HG02884 (cell line): ENCODE results near the gene DNAJC18.

ENCODE experiments used
- ATAC-seq: cut with Tn5 transposase; IDR thresholded peaks from one replicate; pipeline ENCODE4 v1.9.1; 2021; ENCODE audit warnings: mild to moderate bottlenecking, moderate library complexity; ENCODE audit not compliant: unreplicated experiment

The DNAJC18 gene

DNA sequence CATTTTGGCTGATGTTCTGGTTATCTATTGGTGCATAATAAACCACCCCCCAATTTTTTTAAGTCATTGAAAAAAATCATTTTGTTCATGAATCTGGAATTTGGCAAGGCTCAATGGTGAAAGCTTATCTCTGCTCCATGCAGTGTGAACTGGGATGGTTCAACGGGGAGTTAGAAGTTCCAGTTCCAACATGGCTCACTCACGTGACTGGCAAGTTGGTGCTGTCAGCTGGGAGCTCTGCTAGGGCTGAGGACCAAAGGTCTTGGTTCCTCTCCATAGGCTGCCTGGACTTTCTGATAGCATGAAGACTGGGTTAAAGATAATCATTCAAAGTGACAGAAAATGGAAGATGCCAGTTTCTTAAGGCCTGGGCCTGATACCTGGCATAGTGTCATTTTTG is 32.4 kb downstream of the DNAJC18 start:
- no peak for ATAC-seq

- ATAC-seq, result no peak
Measured at GRCh38 chr5:139404484-139404840, 34.9 kb downstream of the DNAJC18 start.

DNA sequence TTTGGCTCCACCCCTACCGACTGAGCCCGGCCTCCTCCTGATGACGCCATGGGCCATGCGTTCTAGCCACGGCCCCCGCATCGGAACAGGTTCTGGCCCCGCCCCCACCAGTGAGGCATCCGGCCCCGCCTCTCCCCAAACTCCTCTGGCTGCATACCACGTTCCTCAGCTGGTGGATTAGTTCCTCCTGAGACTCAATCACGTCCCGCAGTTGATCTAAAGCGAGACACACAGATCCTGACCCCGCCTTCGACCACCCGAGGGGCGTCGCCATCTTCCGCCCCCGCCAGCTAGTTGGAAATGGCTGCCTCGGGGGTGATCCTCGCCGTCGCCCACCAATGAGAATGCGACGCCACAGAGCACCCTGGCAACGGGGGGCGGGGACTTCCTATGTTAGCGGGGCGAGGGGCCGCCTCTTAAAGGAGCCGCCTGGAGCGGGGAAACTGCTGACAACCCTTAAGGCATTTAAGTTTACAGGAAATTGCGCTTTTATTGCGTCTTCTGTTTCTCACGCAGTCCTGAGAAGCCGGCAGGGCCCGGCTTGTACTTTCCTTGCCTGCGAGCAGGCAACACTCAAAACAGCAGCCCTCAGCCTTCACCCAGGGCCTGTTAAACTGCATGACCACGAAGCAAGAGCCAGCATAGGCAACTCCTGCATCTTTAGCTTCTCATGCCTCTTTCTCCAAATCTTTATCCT is 35.4 kb downstream of the DNAJC18 start, which contains the start of gene SPATA24:
TSS of gene SPATA24 (minus strand) at position 303 of the 697 bp plus-strand sequence. CDS start at position 274, 29 bp downstream.
- peak; percentile 78 for ATAC-seq

- ATAC-seq, result peak; percentile 3
Measured at GRCh38 chr5:139403418-139403786, 35.9 kb downstream of the DNAJC18 start.

DNA sequence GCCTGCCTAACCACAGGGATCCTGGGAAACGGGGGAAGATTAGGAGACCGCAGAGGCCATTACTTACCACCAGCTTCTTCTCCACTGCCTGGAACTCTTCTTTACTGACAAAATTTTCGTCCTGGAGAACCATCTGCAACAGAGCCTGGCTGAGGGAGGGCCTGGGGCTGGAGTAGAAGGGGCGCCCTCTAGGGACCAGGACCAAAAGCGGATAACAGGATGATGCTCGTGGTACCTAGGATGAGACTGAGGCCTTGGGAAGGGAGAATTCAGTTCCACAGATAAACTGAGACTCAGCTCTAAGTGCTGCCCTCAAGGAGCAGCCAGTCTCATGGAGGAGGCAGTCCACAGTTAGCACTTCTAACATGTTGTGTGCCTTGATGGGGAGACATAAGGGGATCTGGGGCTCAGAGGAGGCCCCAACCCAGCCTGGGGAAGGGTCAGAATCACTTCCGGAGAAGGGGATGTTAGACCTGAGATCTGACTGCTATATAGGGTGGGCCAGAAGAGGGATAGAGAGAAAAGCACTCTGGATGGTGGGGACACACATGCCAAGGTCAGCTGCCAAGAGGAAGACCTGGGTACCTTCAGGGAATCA is 36.7 kb downstream of the DNAJC18 start:
- no peak for ATAC-seq

GRCh38 chr5:139401546-139401945 is 37.8 kb downstream of the DNAJC18 start:
- no peak for ATAC-seq

DNA sequence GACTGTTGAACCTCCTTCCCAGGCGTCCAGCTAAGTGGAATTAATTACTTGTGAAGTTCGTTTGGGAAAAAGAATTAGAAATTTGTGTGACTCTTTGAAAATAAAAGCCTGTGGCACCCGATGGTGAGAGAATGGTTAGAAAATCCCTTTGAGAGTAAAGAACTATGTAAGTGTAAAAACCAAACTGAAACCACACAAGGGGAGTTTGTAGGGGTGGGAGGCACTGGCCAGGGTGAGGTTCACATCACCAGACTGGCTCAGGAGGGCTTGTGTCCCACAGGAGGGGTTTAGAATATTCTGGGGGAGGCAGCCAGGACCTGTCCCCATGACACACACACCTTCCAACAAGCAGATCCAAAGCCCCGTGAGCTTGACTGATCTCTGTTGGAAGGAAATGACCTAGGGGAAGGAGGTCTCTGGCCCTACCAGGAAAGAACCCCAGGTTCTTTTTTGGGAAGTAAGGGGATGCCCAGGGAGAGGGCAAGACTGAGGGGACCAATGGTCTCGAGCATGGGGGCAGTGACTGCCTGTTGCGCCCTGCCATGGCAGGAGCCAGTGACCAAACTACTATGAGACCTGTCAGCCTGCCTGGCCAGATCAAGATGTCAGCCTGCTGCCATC is 39.7 kb downstream of the DNAJC18 start:
- ATAC-seq, result peak; percentile 27

GRCh38 chr5:139397921-139398320 is 41.4 kb downstream of the DNAJC18 start:
- no peak for ATAC-seq

DNA sequence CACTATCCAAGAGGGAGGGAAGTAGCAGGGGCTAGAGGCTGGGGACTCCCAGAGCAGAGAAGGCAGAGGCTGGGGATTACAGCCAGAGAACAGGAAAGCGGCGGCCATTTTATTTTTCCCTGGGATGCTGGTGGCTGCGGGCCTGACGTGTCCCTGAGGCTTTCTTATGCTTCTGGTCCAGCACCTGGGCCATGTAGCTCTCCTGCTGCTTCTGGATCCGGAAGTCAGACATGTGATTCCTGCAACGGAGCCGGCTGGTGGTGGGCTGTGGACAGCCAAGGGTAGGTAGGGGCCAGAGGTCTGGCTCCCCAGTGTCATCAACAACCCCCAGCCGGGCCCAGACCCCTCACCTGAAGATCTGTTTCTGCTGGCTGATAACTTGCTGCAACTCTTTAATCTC is 42.6 kb downstream of the DNAJC18 start:
- ATAC-seq, result no peak

GRCh38 chr5:139395844-139396640 is 43.3 kb downstream of the DNAJC18 start:
- ATAC-seq, result no peak

GRCh38 chr5:139394654-139395566 is 44.4 kb downstream of the DNAJC18 start, which contains the start of gene PROB1:
Gene PROB1 (minus strand): TSS chr5:139395104. CDS start chr5:139395081, 23 bp downstream.
- ATAC-seq, result no peak

- ATAC-seq, result no peak
Measured at GRCh38 chr5:139394123-139394653, 45.1 kb downstream of the DNAJC18 start.

DNA sequence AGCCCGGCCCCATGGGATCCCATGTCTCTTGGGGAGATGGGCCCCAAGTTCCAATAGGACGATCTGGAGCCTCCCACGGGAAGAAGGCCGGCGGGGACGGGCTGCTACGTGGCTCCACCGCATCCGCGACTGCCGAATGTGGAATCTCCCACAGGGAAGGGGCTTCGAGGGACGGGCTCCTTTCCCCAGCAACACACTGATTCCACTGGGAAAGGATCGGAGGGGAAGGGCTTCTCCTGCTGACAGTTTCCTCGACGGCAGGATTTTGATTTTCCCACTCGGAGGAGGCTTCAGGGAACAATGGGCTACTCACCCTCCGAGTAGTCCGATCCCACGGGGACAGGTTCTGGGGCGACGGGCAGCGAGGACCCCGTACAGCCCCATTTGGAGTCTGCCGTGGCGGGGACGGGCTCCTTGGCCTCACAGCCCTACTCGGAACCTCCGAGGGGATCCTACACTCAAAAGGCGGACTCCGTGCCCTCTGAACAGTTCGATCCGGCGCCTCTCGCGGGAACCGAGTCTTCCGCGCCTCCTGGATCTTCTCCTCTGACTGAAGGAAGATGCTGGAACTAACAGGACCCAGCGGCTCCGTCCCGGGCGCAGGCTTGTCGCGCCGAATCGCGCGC is 45.7 kb downstream of the DNAJC18 start:
- no peak for ATAC-seq

GRCh38 chr5:139392678-139393496 is 46.4 kb downstream of the DNAJC18 start:
- ATAC-seq, result peak; percentile 44

DNA sequence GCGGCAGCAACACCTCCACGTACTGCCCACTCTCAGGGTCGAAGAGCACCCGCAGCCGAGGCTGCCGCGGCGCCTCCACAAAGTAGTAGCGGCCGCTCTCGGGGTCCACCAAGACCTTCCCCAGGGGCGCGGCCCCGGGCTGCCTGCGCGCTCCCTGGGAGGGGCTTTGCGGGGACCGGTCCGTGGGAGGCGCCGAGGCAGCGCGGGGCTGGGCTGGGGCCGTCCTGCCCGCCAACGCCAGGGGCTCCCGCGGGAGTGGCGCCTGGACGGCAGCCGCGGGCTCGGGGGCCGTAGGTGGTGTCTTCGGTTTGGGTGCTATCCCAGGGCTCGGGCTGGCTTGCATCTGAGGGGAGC is 47.0 kb downstream of the DNAJC18 start:
- no peak for ATAC-seq

GRCh38 chr5:139391570-139392323 is 47.6 kb downstream of the DNAJC18 start:
- ATAC-seq, result no peak

GRCh38 chr5:139390639-139391569 is 48.4 kb downstream of the DNAJC18 start:
- no peak for ATAC-seq
